ENCODE data around the gene COL15A1. TPM values are rescaled to one million over a fixed set of nuclear protein-coding genes. Genes with fewer than 3 reads are reported as not detected.
A peak's percentile ranks its signal among the peaks of the same experiment; 100 is the strongest.

COL15A1 gene
- total and polyA plus RNA-seq, 5 donors from 2014 or later = 0.03 to 0.10 (median 0.06) TPM; not detected in 2

- ATAC-seq (ENCODE audit: low read depth in 2 of 2) = no peak
- H3K4me1 Mint-ChIP-seq = peaks cover 25 to 68% (median 45%) of the 10 kb centered on the region in 4 donors
These were observed 131.7 kb downstream of the COL15A1 start for GRCh38 chr9:99075246-99075912.

GRCh38 chr9:99076030-99076429 is 132.3 kb downstream of the COL15A1 start:
- peaks cover 0 to 1% (median 0%) of the 10 kb centered on the region in 7 donors for H3K9me3 Mint-ChIP-seq
- H3K27ac ChIP-seq (ENCODE audit: insufficient read depth, low read length, poor library complexity, severe bottlenecking) = no peak overlapping the region
- H3K27me3 Mint-ChIP-seq = no peaks in the 10 kb centered on the region
- ATAC-seq (ENCODE audit: low read depth in 2 of 2) (no peak), DNase-seq (no peak)
- peaks cover 19% of the 10 kb centered on the region for H3K4me1 ChIP-seq (ENCODE audit: control insufficient read depth, insufficient read depth, low read length, poor library complexity, severe bottlenecking)
- H3K36me3 Mint-ChIP-seq = no peaks in the 10 kb centered on the region
- peak overlapping the region in 1 of 4 donors; percentile 52 for H3K4me3 Mint-ChIP-seq
- no peaks in the 10 kb centered on the region for H3K36me3 ChIP-seq (ENCODE audit: control insufficient read depth, insufficient read depth, low read length)
- H3K27me3 ChIP-seq (ENCODE audit: control insufficient read depth, insufficient read depth, low read length) = no peaks in the 10 kb centered on the region
- peak overlapping the region; percentile 56 for H3K4me3 ChIP-seq (ENCODE audit: low read depth, low read length)
- no peaks in the 10 kb centered on the region for H3K9me3 ChIP-seq (ENCODE audit: control insufficient read depth in 2 of 2, low read length in 2 of 2)
- peak overlapping the region; percentile 24 to 72 (median 69) for H3K27ac Mint-ChIP-seq
- peaks cover 25 to 61% (median 42%) of the 10 kb centered on the region in 4 donors for H3K4me1 Mint-ChIP-seq

More at GRCh38 chr9:99075246-99075912, 131.7 kb downstream of the COL15A1 start:
- Histone ChIP-seq H3K4me1 (ENCODE audit: control insufficient read depth, insufficient read depth, low read length, poor library complexity, severe bottlenecking) (peaks cover 19% of the 10 kb centered on the region), H3K27me3 (ENCODE audit: control insufficient read depth, insufficient read depth, low read length) (no peaks in the 10 kb centered on the region), H3K27ac (ENCODE audit: insufficient read depth, low read length, poor library complexity, severe bottlenecking) (no peak overlapping the region), H3K36me3 (ENCODE audit: control insufficient read depth, insufficient read depth, low read length) (no peaks in the 10 kb centered on the region), H3K9me3 (ENCODE audit: control insufficient read depth in 2 of 2, low read length in 2 of 2) (no peaks in the 10 kb centered on the region), H3K4me3 (ENCODE audit: low read depth, low read length) (no peak overlapping the region)
- no peaks in the 10 kb centered on the region for H3K36me3 Mint-ChIP-seq
- H3K27ac Mint-ChIP-seq = peak overlapping the region; percentile 59 to 91 (median 62)
- H3K4me3 Mint-ChIP-seq = peak overlapping the region in 1 of 4 donors; percentile 52
- H3K27me3 Mint-ChIP-seq = no peaks in the 10 kb centered on the region
- no peak for DNase-seq
- H3K9me3 Mint-ChIP-seq = peaks cover 0 to 1% (median 0%) of the 10 kb centered on the region in 7 donors

GRCh38 chr9:99076483-99077171 is 132.9 kb downstream of the COL15A1 start:
- H3K4me1 Mint-ChIP-seq = peaks cover 25 to 58% (median 38%) of the 10 kb centered on the region in 4 donors
- H3K27me3 Mint-ChIP-seq = no peaks in the 10 kb centered on the region
- peak overlapping the region; percentile 49 to 83 (median 64) for H3K4me3 Mint-ChIP-seq
- peaks cover 0 to 1% (median 0%) of the 10 kb centered on the region in 7 donors for H3K9me3 Mint-ChIP-seq
- DNase-seq (peak in 2 of 3 donors; percentile 45 to 89), ATAC-seq (ENCODE audit: low read depth in 2 of 2) (peak; percentile 74 to 90)
- no peaks in the 10 kb centered on the region for H3K36me3 Mint-ChIP-seq
- H3K27me3 ChIP-seq (ENCODE audit: control insufficient read depth, insufficient read depth, low read length) = no peaks in the 10 kb centered on the region
- H3K4me3 ChIP-seq (ENCODE audit: low read depth, low read length) = peak overlapping the region; percentile 56
- no peaks in the 10 kb centered on the region for H3K36me3 ChIP-seq (ENCODE audit: control insufficient read depth, insufficient read depth, low read length)
- H3K9me3 ChIP-seq (ENCODE audit: control insufficient read depth in 2 of 2, low read length in 2 of 2) = no peaks in the 10 kb centered on the region
- peak overlapping the region; percentile 60 for H3K27ac ChIP-seq (ENCODE audit: insufficient read depth, low read length, poor library complexity, severe bottlenecking)
- peaks cover 19% of the 10 kb centered on the region for H3K4me1 ChIP-seq (ENCODE audit: control insufficient read depth, insufficient read depth, low read length, poor library complexity, severe bottlenecking)
- peak overlapping the region; percentile 72 to 88 (median 86) for H3K27ac Mint-ChIP-seq

GRCh38 chr9:99078717-99079116 is 135.0 kb downstream of the COL15A1 start:
- Histone ChIP-seq H3K4me3 (ENCODE audit: low read depth, low read length) (no peak overlapping the region), H3K27me3 (ENCODE audit: control insufficient read depth, insufficient read depth, low read length) (no peaks in the 10 kb centered on the region), H3K36me3 (ENCODE audit: control insufficient read depth, insufficient read depth, low read length) (no peaks in the 10 kb centered on the region), H3K4me1 (ENCODE audit: control insufficient read depth, insufficient read depth, low read length, poor library complexity, severe bottlenecking) (peaks cover 19% of the 10 kb centered on the region), H3K9me3 (ENCODE audit: control insufficient read depth in 2 of 2, low read length in 2 of 2) (no peaks in the 10 kb centered on the region), H3K27ac (ENCODE audit: insufficient read depth, low read length, poor library complexity, severe bottlenecking) (no peak overlapping the region)
- DNase-seq (no peak), ATAC-seq (ENCODE audit: low read depth in 2 of 2) (no peak)
- Mint-ChIP-seq H3K4me1 (peaks cover 25 to 54% (median 39%) of the 10 kb centered on the region in 4 donors), H3K27me3 (peaks cover 4% of the 10 kb centered on the region), H3K9me3 (no peaks in the 10 kb centered on the region), H3K27ac (no peak overlapping the region), H3K36me3 (no peaks in the 10 kb centered on the region), H3K4me3 (peak overlapping the region in 1 of 4 donors; percentile 20)

GRCh38 chr9:99079542-99079941 is 135.8 kb downstream of the COL15A1 start:
- H3K27ac ChIP-seq (ENCODE audit: insufficient read depth, low read length, poor library complexity, severe bottlenecking) = no peak overlapping the region
- no peaks in the 10 kb centered on the region for H3K36me3 ChIP-seq (ENCODE audit: control insufficient read depth, insufficient read depth, low read length)
- H3K27ac Mint-ChIP-seq = peak overlapping the region in 1 of 3 donors; percentile 86
- no peaks in the 10 kb centered on the region for H3K9me3 ChIP-seq (ENCODE audit: control insufficient read depth in 2 of 2, low read length in 2 of 2)
- peaks cover 19% of the 10 kb centered on the region for H3K4me1 ChIP-seq (ENCODE audit: control insufficient read depth, insufficient read depth, low read length, poor library complexity, severe bottlenecking)
- peaks cover 25 to 46% (median 38%) of the 10 kb centered on the region in 4 donors for H3K4me1 Mint-ChIP-seq
- peaks cover 4% of the 10 kb centered on the region for H3K27me3 Mint-ChIP-seq
- H3K36me3 Mint-ChIP-seq = no peaks in the 10 kb centered on the region
- no peaks in the 10 kb centered on the region for H3K9me3 Mint-ChIP-seq
- DNase-seq (no peak), ATAC-seq (ENCODE audit: low read depth in 2 of 2) (no peak)
- no peak overlapping the region for H3K4me3 ChIP-seq (ENCODE audit: low read depth, low read length)
- H3K4me3 Mint-ChIP-seq = no peak overlapping the region
- H3K27me3 ChIP-seq (ENCODE audit: control insufficient read depth, insufficient read depth, low read length) = no peaks in the 10 kb centered on the region

- no peaks in the 10 kb centered on the region for H3K9me3 ChIP-seq (ENCODE audit: control insufficient read depth in 2 of 2, low read length in 2 of 2)
- Mint-ChIP-seq H3K4me3 (no peak overlapping the region), H3K27me3 (peaks cover 11% of the 10 kb centered on the region), H3K4me1 (peaks cover 5 to 32% (median 22%) of the 10 kb centered on the region in 4 donors), H3K36me3 (no peaks in the 10 kb centered on the region), H3K27ac (peak overlapping the region in 1 of 3 donors; percentile 75), H3K9me3 (no peaks in the 10 kb centered on the region)
- ATAC-seq (ENCODE audit: low read depth in 2 of 2) = no peak
- no peaks in the 10 kb centered on the region for H3K4me1 ChIP-seq (ENCODE audit: control insufficient read depth, insufficient read depth, low read length, poor library complexity, severe bottlenecking)
- no peaks in the 10 kb centered on the region for H3K36me3 ChIP-seq (ENCODE audit: control insufficient read depth, insufficient read depth, low read length)
- no peak overlapping the region for H3K4me3 ChIP-seq (ENCODE audit: low read depth, low read length)
- no peak for DNase-seq
- H3K27me3 ChIP-seq (ENCODE audit: control insufficient read depth, insufficient read depth, low read length) = no peaks in the 10 kb centered on the region
- no peak overlapping the region for H3K27ac ChIP-seq (ENCODE audit: insufficient read depth, low read length, poor library complexity, severe bottlenecking)
These were observed 139.3 kb downstream of the COL15A1 start for GRCh38 chr9:99083051-99083450.

GRCh38 chr9:99085949-99086948 is 142.5 kb downstream of the COL15A1 start:
- Histone ChIP-seq H3K36me3 (ENCODE audit: control insufficient read depth, insufficient read depth, low read length) (no peaks in the 10 kb centered on the region), H3K4me1 (ENCODE audit: control insufficient read depth, insufficient read depth, low read length, poor library complexity, severe bottlenecking) (no peaks in the 10 kb centered on the region), H3K27me3 (ENCODE audit: control insufficient read depth, insufficient read depth, low read length) (no peaks in the 10 kb centered on the region), H3K4me3 (ENCODE audit: low read depth, low read length) (no peak overlapping the region), H3K27ac (ENCODE audit: insufficient read depth, low read length, poor library complexity, severe bottlenecking) (no peak overlapping the region), H3K9me3 (ENCODE audit: control insufficient read depth in 2 of 2, low read length in 2 of 2) (peaks cover 0 to 5% of the 10 kb centered on the region in 2 experiments)
- Mint-ChIP-seq H3K36me3 (no peaks in the 10 kb centered on the region), H3K4me3 (peak overlapping the region in 1 of 4 donors; percentile 46), H3K9me3 (no peaks in the 10 kb centered on the region), H3K4me1 (peaks cover 5 to 27% (median 23%) of the 10 kb centered on the region in 4 donors), H3K27me3 (peaks cover 11% of the 10 kb centered on the region), H3K27ac (peak overlapping the region in 1 of 3 donors; percentile 34)
- no peak for ATAC-seq (ENCODE audit: low read depth in 2 of 2)
- peak in 1 of 3 donors; percentile 48 for DNase-seq

All from CD4-positive, CD25-positive, alpha-beta regulatory T cell (primary cell).